Omental fat pad (tissue), 4 donors: ENCODE results near the gene BCL2L2. TPM values are rescaled to one million over a fixed set of nuclear protein-coding genes. Genes with fewer than 3 reads are reported as not detected.
A peak's percentile ranks its signal among the peaks of the same experiment; 100 is the strongest.

Experiments used
- ATAC-seq: fragments of 150-250 bp; one replicate; pipeline ENCODE4 v1.9.1; 2016; ENCODE audit warnings: mild to moderate bottlenecking, moderate library complexity; ENCODE audit not compliant: low FRiP score
- DNase-seq: peaks from one replicate; pipeline ENCODE4 v3.0.0-alpha.2; 2019; ENCODE audit warnings: low spot score
- total RNA-seq, 4 donors: library from RNA; depleted of rRNA; stranded (reverse); fragments of >200 nt; gene quantifications; one replicate each; pipeline ENCODE4 v1.1.0, GENCODE V29; 2016
- TF ChIP-seq, protein P1 (sequence below), 3 donors: fragments of 450-650 bp; IDR thresholded peaks; one replicate each; pipeline ENCODE4 v1.5.1; 2016 to 2017; ENCODE audit warnings: antibody characterized with exemption in 3 of 3, mild to moderate bottlenecking in 3 of 3, moderate library complexity in 2 of 3

Gene BCL2L2
- total RNA-seq, 4 donors from 2014 or later, result 37.2 to 62.7 (median 51.8) TPM

DNA sequence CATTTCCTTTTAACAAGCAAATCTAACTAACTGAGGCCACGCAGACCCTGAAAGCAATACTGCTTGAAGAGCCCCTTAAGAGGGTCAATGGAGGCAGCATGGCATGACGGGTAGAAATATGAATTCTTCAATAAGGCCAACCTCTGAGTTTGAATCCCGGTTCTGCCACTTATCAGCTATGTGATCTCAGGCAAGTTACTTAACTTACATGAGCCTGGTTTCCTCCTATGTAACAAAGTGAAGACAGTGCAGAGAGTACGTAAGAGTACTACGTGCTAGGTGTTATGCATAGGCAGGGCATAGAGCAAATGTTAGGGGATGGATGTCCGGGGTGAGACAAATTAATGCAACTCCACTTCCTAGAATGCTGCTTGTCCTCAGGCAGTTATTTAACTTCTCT lies 25.4 kb upstream of the BCL2L2 start:
- DNase-seq, result no peak
- TF ChIP-seq, protein P1, sequence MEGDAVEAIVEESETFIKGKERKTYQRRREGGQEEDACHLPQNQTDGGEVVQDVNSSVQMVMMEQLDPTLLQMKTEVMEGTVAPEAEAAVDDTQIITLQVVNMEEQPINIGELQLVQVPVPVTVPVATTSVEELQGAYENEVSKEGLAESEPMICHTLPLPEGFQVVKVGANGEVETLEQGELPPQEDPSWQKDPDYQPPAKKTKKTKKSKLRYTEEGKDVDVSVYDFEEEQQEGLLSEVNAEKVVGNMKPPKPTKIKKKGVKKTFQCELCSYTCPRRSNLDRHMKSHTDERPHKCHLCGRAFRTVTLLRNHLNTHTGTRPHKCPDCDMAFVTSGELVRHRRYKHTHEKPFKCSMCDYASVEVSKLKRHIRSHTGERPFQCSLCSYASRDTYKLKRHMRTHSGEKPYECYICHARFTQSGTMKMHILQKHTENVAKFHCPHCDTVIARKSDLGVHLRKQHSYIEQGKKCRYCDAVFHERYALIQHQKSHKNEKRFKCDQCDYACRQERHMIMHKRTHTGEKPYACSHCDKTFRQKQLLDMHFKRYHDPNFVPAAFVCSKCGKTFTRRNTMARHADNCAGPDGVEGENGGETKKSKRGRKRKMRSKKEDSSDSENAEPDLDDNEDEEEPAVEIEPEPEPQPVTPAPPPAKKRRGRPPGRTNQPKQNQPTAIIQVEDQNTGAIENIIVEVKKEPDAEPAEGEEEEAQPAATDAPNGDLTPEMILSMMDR (IDR thresholded peaks at IDR 0.05), result no peak
- no peak for ATAC-seq

DNA sequence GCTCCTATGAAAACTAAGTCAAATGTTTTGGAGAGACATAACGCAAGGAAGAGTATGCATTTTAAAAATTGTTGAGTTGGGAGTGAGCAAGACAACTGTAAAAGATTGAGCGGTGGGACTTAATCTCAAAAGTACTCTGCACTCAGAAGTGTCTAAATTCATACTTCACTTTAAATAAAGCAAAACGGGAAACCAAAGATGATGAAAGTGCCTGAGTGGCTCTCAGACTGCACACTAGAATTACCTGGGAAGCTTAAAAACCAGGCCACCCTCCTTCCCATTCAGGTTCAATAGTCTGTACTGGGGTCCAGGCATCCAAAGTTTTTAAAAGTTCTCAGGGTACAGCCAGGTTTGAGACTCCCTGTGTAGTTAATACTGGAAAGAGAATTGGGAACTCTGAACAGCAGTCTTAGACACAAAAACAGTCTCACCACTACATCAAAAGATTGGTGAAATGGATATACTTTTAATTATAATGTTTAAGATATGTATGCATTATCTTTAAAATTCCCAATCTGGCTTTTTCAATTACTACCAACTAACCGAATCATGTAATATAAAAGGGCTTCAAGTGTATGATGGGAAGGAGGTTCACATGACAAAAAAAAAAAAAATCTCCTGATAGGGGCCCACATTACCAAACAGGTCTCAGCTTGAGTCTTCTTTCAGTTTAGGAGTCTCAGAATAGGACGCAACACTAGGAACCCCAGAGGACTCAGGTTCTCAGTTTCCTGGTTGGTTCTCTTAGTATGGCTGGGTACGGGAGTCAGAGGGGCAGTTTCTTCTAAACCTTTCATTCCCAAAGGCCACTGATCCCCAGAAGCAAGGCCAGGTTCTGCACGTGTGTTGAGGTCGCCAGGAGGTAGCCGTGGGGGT lies 21.7 kb upstream of the BCL2L2 start:
- ATAC-seq (no peak), DNase-seq (no peak)
- TF ChIP-seq, protein P1 (IDR thresholded peaks at IDR 0.05), result no peak

DNA sequence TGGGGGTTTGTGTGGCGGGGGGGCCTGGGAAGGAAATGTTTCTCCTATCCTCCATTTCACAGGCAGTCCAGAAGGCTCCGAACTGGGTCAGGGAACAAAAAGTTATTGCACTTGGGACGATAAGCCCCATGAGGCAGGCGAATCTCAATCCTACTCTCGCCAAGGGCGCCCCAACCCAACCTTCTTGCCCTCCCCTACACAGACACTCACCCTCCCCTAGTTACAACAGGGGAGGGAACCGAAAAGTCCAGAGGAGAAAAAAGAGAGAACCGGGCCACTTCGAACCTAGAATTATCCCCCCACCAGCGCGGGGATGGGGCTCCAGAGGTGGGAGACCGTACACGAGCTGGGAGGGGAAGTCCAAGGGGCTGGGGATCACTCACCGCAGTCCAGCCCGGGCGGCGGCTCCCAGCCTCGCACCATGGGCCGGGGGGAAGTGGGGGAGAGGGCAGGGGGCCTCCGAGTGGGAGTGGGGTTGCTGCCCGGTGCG lies 21.1 kb upstream of the BCL2L2 start:
- ATAC-seq (peak; percentile 51), DNase-seq (no peak)
- TF ChIP-seq, protein P1 (IDR thresholded peaks at IDR 0.05), result no peak

DNA sequence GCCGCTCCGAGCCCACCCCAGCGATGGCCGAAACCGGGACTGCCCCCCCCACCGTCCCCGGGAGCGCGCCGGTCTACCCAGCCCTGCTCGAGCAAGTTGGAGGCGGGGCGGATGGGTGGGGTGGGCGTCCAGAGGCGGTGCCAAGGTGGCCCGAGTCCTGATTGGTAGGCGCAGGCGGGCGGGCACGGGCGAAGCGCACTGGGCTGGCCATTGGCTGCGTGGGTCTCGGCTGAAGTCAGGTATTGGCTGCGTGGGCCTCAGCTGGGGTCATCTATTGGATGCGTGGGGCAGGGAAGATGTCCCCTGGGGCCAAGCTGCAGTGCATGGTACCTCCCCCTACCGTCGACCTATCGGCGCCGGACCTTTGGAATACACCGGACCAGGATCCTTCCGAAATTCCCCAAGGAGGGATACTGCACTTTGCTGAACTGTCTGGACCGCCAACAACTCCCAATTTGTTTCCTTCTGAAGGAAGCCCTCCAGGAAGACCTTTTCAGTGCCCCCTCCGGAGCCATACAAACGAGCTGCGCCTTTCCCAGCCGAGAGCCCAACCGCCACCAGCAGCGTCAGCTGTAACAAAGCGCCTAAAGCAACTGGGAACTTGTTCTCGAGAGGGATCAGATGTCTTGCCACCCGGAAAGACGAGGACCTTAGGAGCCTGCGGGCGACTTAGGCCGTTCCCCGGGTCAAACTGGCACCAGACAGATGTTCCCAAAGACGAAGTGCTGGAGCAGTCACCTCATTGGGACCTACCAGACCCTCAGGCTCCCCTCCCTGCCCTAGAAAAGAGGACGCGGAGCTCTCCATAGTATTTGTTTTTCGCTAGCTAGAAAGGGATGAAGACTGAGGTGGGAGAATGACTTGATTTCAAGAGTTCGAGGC lies 20.4 kb upstream of the BCL2L2 start, which contains the start of gene HOMEZ:
Gene HOMEZ (minus strand): TSS at position 113 of the 882 bp plus-strand sequence. CDS start 180 bp downstream, outside the sequence.
- peak; percentile 90 for DNase-seq
- TF ChIP-seq, protein P1 (IDR thresholded peaks at IDR 0.05), result no peak
- peak; percentile 99 for ATAC-seq

DNA sequence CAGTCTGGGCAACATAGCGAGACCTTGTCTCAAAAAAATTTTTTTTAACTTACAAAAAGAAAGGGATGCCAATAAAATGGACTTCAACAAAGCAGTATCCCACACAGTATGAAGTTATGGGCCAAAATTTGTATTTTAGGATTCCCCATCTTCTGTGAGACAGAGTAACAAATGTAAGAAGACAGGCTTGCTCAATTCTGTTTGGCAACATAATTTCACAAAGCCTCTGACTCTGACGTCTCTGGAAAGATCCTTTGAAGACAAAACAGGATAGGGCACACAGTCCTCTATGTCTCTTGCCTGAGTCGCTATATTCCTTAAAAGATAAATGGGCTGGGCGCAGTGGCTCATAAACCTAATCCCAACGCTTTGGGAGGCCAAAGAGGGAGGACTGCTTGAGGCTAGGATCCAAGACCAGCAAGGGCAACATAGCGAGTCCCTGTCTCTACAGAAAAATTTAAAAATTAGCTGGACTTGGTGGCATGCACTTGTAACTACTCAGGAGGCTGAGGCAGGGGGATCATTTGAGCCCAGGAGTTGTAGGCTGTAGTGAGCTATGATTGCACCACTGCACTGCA lies 19.6 kb upstream of the BCL2L2 start:
- ATAC-seq (no peak), DNase-seq (no peak)
- TF ChIP-seq, protein P1 (IDR thresholded peaks at IDR 0.05), result no peak

DNA sequence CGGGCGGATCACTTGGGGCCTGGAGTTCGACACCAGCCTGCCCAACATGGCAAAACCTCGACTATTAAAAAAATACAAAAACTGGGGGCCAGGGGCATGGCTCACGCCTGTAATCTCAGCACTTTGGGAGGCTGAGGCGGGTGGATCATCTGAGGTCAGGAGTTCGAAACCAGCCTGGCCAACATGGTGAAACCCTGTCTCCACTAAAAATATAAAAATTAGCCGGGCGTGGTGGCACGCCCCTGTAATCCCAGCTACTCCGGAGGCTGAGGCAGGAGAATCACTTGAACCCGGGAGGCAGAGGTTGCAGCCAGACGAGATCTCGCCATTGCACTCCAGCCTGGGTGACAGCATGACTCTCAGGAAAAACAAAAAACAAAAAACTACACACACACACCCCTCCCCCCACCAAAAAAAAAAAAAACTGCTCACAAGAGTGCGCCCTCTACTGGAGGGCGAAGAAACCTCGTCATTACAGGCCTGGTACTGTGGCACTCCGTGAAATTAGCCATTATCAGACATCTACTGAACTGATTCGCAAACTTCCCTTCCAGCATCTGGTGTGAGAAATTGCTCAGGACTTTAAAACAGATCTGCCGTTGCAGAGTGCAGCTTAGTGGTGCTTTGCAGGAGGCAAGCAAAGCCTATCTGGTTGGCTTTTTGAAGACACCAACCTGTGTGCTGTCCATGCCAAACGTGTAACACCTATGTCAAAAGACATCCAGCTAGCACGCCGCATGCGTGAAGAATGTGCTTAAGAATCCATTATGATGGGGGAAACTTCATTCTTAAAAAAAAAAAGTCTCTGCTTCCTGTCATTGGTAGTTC lies 11.7 kb upstream of the BCL2L2 start:
- TF ChIP-seq, protein P1 (IDR thresholded peaks at IDR 0.05), result peak in 1 of 3 donors; percentile 5
- ATAC-seq, result peak; percentile 69
- no peak for DNase-seq
